NCI-H748 (cell line): ENCODE results near the gene ZBTB18.
A peak's percentile ranks its signal among the peaks of the same experiment; 100 is the strongest.
"Not testable (repeated sequence)": the region's sequence is repeated elsewhere in the genome, so short reads cannot be mapped to it uniquely, and the experiment has no call there.

Experiments
- DNase-seq: peaks from one replicate; lab custom pipeline; 2025; ENCODE audit not compliant: unreplicated experiment; lab: John Stamatoyannopoulos, UW

ZBTB18 gene

GRCh38 chr1:244050835-244051444, at the start of gene ZBTB18:
ZBTB18 (plus strand) TSS chr1:244051283; CDS start chr1:244051432, 149 bp downstream.
- DNase-seq = peak; percentile 78

DNA sequence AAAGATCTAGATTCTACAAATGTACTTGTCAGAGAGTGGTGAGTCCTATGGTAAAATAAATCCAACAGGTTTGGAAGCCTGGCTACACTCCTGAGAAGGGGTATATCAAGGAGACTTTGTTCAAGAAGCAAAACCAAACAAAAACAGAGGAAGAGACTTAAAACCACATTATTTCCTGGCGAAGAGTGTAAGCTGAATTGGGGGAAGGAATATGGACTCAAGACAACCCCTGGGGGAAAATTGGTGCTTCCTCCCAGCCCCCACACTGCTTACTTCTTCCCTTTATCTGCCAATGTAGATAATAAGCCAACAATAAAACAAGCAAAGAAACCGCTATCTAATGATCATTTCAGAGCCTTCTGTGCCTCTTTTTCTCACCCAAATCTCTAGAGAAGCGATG, 48.4 kb upstream of the ZBTB18 start:
- DNase-seq = no peak

- no peak for DNase-seq
Measured at GRCh38 chr1:244005455-244005854, 45.6 kb upstream of the ZBTB18 start.

DNA sequence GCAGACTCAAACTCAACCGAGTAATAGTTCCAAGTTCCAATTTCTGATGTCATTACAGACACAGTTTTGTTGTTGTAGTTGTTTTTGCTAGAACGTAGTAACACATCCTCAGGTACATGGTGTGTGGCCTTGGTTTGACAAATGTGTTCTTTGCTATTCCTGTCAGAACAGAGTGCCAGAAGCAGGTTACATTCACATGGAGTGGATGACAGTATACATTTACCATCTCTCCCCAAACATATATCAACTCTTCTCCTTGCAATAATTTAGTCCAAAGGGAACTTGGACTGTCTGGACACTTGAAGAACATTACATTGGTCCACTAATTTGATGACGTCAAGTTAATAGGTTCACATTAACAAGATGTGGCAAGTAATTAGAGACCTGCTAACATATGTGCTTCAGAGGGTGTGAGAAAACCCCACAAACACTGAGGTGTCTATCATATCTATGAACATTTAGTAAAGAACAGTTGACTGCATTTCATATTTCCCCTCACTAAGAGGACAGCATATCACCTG, 44.6 kb upstream of the ZBTB18 start:
- DNase-seq = no peak

DNA sequence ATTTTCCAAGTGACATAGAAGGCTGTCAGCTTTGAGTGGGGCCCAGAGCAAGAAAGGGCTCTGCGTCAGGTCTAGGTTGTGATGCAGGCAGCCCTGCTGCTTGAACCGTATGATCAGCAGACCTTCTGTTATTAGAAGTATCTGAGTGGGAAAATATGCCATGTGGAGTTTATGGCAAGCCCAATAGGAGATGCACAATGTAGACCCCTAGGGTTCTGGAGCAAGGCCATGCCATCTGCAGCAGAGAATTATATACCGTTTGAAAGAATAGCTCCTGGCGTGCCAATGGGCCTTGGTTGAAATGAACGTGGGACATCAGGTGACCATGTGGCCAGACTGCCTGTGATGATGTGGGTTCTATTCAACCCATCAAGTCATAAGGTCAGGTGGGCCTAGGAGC, 44.1 kb upstream of the ZBTB18 start:
- DNase-seq = no peak

DNA sequence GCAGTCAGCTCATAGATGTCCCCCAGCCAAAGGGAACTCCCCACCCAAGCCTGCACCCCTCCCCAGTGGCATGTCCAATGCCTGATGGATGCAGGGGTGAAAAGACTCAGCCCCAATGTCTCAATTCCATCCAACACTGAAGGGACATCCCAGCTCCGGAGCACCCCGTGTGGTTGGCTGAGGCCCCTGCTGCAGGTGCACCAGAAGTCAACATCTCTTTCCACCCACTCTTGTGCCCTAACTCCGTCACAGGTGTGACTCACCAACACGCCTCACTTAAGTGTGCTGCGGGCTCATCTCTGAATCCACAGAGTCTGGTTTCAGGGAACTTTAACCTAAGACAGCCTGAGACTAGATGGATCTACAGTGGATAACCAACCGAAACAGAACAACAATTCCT, 40.9 kb upstream of the ZBTB18 start:
- peak; percentile 33 for DNase-seq

DNA sequence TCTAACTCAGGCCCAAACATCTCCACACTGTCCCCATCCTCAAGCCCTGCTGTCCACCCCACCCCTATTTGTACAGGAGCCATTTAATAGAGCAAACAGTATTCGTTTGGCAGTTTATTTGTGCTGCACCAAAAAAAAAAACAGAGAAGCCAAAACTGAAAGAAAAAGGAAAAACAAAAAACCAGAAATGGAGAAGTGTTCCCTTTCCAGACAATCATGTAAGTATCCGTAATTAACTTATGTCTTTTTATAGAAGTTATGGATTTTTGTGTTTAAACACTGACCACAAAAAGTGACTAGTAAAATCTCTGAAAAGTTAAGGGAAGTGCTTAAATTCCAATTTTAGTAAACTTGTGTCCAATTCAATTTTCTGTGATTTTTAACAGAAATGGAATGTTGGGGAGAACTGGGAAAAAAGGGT, 40.4 kb upstream of the ZBTB18 start:
- no peak for DNase-seq

GRCh38 chr1:244011271-244011670, 39.8 kb upstream of the ZBTB18 start:
- DNase-seq = no peak

GRCh38 chr1:244011786-244012185, 39.3 kb upstream of the ZBTB18 start:
- DNase-seq = no peak

DNA sequence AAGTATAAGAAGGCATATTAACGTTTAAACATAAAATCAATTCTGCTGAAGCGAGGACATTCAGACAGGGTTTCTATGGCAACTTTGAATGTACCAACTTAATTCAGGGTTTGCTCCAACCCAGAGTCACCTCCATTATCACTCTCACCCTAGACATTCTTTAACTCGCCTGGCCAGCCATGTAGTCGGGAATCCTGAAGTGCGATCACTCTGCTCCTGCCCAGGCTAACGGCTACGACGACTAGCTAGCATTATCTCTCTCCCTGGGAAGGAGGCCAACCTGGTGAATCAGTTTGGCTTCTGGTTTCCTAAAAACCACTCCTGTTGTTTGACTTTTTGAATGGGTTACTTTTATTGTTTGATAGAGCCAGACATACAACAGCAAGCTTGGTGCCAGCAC, 38.9 kb upstream of the ZBTB18 start:
- DNase-seq = peak; percentile 7

DNA sequence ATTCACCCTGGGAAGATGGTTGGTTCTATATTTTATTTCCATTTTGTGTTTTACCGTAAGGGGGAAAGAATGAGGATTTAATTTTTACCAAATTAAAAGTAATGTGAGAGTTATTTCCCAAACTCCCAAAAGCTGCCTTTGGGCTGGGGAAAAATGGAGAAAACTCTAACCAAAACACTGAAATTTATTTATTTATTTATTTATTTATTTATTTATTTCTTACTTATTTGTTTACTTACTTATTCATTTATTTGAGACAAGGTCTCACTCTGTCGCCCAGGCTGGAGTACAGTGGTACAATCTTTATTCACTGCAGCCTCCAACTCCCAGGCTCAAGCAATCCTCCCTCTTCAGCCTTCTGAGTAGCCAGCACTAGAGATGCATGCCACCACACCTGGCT, 38.0 kb upstream of the ZBTB18 start:
- no peak for DNase-seq

DNA sequence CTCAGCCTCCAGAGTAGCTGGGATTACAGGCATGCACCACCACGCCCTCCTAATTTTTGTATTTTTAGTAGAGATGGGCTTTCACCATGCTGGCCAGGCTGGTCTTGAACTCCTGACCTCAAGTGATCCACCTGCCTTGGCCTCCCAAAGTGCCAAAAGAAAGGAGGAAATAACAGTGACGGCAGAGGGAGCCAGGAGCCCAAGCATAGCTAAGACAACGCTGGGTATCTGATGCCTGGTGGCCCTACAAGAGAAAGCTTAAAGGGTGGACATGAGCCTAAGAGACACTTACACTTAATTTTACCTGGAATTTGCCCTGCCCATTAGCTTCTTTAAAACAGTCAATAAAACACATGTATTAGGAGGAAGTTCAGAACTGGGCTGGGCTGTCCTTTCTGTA, 36.2 kb upstream of the ZBTB18 start:
- DNase-seq = not testable (repeated sequence)

- no peak for DNase-seq
Measured at GRCh38 chr1:244019982-244020485, 31.0 kb upstream of the ZBTB18 start.

DNA sequence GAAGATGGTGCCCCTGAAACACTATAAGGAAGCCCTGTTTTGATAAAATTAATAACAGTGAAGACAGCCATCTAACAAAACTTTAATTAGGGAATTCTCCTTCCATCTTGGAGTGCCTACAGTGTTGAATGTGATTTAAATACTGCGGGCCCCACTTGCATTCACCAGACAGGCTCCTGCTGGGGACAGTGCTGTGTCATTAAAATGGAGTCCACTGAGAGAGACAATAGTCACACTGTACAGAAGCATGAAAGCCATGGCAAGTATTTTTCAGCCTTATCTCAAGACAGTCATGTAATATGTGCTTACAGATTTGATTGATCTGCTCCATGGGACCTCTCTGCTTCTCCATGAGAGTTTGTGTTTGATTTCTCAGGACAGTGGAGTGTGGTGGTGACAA, 29.7 kb upstream of the ZBTB18 start:
- DNase-seq = no peak

DNA sequence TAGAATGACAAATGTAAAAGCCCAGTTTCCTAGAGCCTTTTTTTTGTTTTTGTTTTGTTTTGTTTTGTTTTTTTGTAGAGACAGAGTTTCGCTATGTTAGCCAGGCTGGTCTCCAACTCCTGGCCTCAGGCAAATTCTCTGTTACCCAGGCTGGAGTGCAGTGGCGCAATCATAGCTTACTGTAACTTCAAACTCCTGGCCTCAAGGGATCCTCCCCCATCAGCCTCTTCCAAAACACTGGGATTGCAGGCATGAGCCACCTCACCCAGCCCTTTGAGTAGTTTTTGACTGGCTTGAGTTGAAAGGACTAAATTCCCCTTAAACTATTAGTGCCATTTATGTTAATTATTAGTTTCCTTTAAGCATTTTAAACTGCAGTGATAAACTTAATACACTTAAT, 28.8 kb upstream of the ZBTB18 start:
- no peak for DNase-seq

DNA sequence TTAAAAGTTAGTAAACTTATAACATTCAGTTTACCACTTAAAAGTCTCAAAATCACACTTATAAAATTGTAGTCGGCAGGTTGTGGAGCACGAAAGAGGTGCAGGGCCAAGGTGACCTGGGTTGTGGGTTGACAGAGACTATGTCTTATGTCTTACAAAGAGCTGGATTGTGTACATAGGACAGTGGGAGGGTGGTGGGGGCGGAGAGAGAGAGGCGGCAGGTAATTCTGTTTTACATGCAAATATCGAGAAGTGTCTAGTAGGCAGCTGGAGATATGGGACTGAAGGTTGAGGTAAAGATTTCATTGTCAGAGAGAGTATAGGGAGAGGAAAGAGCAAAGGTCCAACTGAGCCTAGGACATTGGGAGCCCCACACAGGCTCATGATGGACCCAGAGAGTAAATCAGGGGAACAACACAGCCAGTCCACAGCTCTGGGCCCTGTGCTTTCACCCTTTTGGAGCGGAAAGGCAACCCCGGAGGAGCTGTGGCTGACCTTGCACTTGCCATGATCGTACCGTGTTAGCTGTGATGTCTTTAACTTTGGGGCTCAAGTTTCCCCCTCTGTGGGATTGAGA, 28.1 kb upstream of the ZBTB18 start:
- DNase-seq = no peak

- no peak for DNase-seq
Measured at GRCh38 chr1:244027491-244028145, 23.5 kb upstream of the ZBTB18 start.

GRCh38 chr1:244028701-244029100, 22.4 kb upstream of the ZBTB18 start:
- DNase-seq = no peak

- no peak for DNase-seq
Measured at GRCh38 chr1:244029124-244029523, 22.0 kb upstream of the ZBTB18 start.

- DNase-seq = no peak
Measured at GRCh38 chr1:244030481-244031040, 20.5 kb upstream of the ZBTB18 start.

DNA sequence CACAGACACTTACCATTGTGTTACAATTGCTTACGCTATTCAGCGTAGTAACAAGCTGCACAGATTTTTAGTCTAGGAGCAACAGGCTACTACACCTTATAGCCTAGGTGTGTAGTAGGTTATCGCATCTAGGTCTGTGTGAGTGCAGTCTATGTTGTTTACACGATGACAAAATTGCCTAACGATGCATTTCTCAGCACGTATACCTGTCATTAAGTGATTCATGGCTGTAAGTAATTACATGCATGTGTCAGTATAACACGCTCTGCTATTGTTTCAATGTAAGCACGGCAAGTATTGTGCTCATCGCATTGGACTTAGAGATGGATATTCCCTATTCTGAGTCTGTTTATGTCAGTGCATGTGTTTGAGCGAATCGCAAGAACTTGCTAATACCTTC, 15.7 kb upstream of the ZBTB18 start:
- peak; percentile 51 for DNase-seq

DNA sequence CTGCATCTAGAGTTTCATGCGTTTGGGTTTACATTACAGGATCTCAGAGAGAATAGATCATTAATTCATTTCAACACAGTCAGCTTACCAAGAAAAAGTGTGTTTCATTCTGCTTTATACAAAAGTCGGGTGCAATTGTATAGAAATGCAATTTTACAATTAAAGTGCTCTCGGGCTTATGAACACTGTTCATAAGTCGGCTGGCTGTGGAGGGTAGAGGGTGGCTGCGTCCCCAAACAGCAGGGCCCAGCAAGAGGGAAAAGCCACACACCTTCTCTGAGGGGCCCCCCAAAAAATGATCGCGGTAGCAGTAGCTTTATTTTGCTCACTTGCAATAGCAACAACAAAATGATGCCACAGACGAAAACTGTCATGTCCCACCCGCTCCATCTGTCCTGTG, 13.8 kb upstream of the ZBTB18 start:
- DNase-seq = no peak
